SU-DHL-6 (cell line): Measurements from ENCODE around the gene KIF16B.

Experiments
- H2AFZ ChIP-seq: fragments of 200-600 bp; sonication (generic); 2 replicates; pipeline ENCODE4 v1.6.1; 2014; ENCODE audit warnings: low read depth, mild to moderate bottlenecking, moderate library complexity, mixed read lengths, antibody characterized with exemption, low read length; ENCODE audit not compliant: severe bottlenecking
- H3F3A ChIP-seq: fragments of 200-600 bp; shearing (Covaris generic); 2 replicates; pipeline ENCODE4 v1.6.0; 2016; ENCODE audit warnings: antibody characterized with exemption, mild to moderate bottlenecking; ENCODE audit not compliant: insufficient read depth
- H3K27ac ChIP-seq: fragments of 200-600 bp; sonication (generic); 2 replicates; pipeline ENCODE4 v1.5.1; 2016; ENCODE audit warnings: low read depth, mild to moderate bottlenecking, low read length, moderate library complexity, mixed read lengths
- H3K27me3 ChIP-seq: fragments of 200-600 bp; sonication (generic), shearing (Covaris generic); 2 replicates; pipeline ENCODE4 v1.6.0; 2014; ENCODE audit warnings: mild to moderate bottlenecking, low read length
- H3K36me3 ChIP-seq: fragments of 200-600 bp; sonication (generic); 2 replicates; pipeline ENCODE4 v1.6.1; 2014; ENCODE audit warnings: mild to moderate bottlenecking, low read length, mixed read lengths
- H3K4me2 ChIP-seq: fragments of 300-600, 200-600 bp; shearing (Covaris generic), sonication (generic); 2 replicates; pipeline ENCODE4 v1.6.0; 2014; ENCODE audit warnings: low read length, low read depth, mild to moderate bottlenecking; ENCODE audit not compliant: poor library complexity, severe bottlenecking
- H3K4me3 ChIP-seq: fragments of 200-600 bp; sonication (generic); 2 replicates; pipeline ENCODE4 v1.5.1; 2014; ENCODE audit warnings: antibody characterized with exemption, low read length, mild to moderate bottlenecking, mixed read lengths; ENCODE audit not compliant: insufficient read depth, poor library complexity, severe bottlenecking
- H3K79me2 ChIP-seq: fragments of 200-600 bp; sonication (generic); 2 replicates; pipeline ENCODE4 v1.6.1; 2014; ENCODE audit warnings: mild to moderate bottlenecking, low read length, moderate library complexity; ENCODE audit not compliant: insufficient read depth
- H3K9ac ChIP-seq: fragments of 200-600 bp; sonication (generic); 2 replicates; pipeline ENCODE4 v1.7.0; 2014; ENCODE audit warnings: mild to moderate bottlenecking, low read length
- H3K9me2 ChIP-seq: fragments of 200-600 bp; sonication (generic); replicated peaks from 2 replicates; pipeline ENCODE4 v1.6.1; 2014; ENCODE audit warnings: low read length; ENCODE audit not compliant: insufficient read depth
- H3K9me3 ChIP-seq: fragments of 200-600 bp; sonication (generic); 2 replicates; pipeline ENCODE4 v1.6.1; 2014; ENCODE audit warnings: low read length, mixed read lengths; ENCODE audit not compliant: insufficient read depth
- H4K20me1 ChIP-seq: fragments of 200-600 bp; sonication (generic); 2 replicates; pipeline ENCODE4 v1.6.1; 2014; ENCODE audit warnings: low read depth, mild to moderate bottlenecking, antibody characterized with exemption, low read length, moderate library complexity, mixed read lengths
- EZH2phosphoT487 ChIP-seq: fragments of 200-600 bp; sonication (generic), shearing (Covaris generic); conservative IDR thresholded peaks from 2 replicates; pipeline ENCODE4 v1.6.1; 2018; ENCODE audit warnings: mild to moderate bottlenecking, antibody characterized with exemption, low read length, moderate library complexity, mixed read lengths
- TF ChIP-seq, protein P1 (sequence below): fragments of 200-600 bp; sonication (generic); IDR thresholded peaks from one replicate; pipeline ENCODE4 v1.5.1; 2017; ENCODE audit warnings: antibody characterized with exemption, mild to moderate bottlenecking, low read length, moderate library complexity; ENCODE audit not compliant: insufficient read depth, poor library complexity, severe bottlenecking

KIF16B gene

GRCh38 chr20:16620961-16621360 is 47.7 kb upstream of the KIF16B start:
- no peak for TF ChIP-seq EZH2phosphoT487
- TF ChIP-seq, protein P1, sequence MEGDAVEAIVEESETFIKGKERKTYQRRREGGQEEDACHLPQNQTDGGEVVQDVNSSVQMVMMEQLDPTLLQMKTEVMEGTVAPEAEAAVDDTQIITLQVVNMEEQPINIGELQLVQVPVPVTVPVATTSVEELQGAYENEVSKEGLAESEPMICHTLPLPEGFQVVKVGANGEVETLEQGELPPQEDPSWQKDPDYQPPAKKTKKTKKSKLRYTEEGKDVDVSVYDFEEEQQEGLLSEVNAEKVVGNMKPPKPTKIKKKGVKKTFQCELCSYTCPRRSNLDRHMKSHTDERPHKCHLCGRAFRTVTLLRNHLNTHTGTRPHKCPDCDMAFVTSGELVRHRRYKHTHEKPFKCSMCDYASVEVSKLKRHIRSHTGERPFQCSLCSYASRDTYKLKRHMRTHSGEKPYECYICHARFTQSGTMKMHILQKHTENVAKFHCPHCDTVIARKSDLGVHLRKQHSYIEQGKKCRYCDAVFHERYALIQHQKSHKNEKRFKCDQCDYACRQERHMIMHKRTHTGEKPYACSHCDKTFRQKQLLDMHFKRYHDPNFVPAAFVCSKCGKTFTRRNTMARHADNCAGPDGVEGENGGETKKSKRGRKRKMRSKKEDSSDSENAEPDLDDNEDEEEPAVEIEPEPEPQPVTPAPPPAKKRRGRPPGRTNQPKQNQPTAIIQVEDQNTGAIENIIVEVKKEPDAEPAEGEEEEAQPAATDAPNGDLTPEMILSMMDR: no peak
- no peak overlapping the region for H3K4me3 ChIP-seq
- H3K27me3 ChIP-seq: no peaks in the 10 kb centered on the region

DNA sequence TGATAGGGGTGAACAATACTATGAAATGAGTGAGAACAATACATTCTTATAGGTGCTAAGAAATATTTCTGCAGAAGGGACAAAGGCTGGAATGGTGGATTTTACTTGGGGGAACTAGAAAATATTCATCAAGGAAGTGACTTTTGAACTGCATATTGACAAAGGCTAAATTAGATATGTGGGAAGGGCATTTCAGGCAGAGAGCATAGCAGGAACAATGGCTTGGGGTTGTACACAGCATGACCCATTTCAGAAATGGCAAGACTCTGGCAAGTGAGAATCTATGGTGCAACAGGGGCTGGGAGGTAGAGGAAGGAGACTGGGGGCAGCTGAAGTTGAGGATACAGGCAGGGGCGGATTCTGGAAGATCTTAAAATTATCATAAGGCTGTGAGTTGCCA is 46.7 kb upstream of the KIF16B start:
- no peaks in the 10 kb centered on the region for H4K20me1 ChIP-seq
- H3K9me2 ChIP-seq: no peaks in the 10 kb centered on the region
- TF ChIP-seq, protein P1: no peak
- peaks cover 5% of the 10 kb centered on the region; the same call in 1 of the 2 replicates for H3K9me3 ChIP-seq
- no peaks in the 10 kb centered on the region for H3K27me3 ChIP-seq
- H3F3A ChIP-seq: no peaks in the 10 kb centered on the region
- H3K4me2 ChIP-seq: no peak overlapping the region
- H3K9ac ChIP-seq: no peak overlapping the region
- H3K4me3 ChIP-seq: no peak overlapping the region
- no peaks in the 10 kb centered on the region for H3K36me3 ChIP-seq
- H2AFZ ChIP-seq: no peak overlapping the region
- no peaks in the 10 kb centered on the region for H3K79me2 ChIP-seq
- no peak overlapping the region for H3K27ac ChIP-seq

More at GRCh38 chr20:16620961-16621360, 47.7 kb upstream of the KIF16B start:
- Histone ChIP-seq H3K27ac (no peak overlapping the region), H2AFZ (no peak overlapping the region), H3K36me3 (no peaks in the 10 kb centered on the region), H3F3A (no peaks in the 10 kb centered on the region), H3K9ac (no peak overlapping the region), H4K20me1 (no peaks in the 10 kb centered on the region), H3K79me2 (no peaks in the 10 kb centered on the region), H3K4me2 (no peak overlapping the region), H3K9me3 (peaks cover 5% of the 10 kb centered on the region; the same call in 1 of the 2 replicates), H3K9me2 (no peaks in the 10 kb centered on the region)

GRCh38 chr20:16617056-16617455 is 43.8 kb upstream of the KIF16B start:
- Histone ChIP-seq H4K20me1 (no peaks in the 10 kb centered on the region), H3K9me3 (peaks cover 5% of the 10 kb centered on the region; the same call in 1 of the 2 replicates), H3K4me3 (no peak overlapping the region), H3F3A (no peaks in the 10 kb centered on the region), H2AFZ (no peak overlapping the region), H3K4me2 (no peak overlapping the region), H3K36me3 (no peaks in the 10 kb centered on the region), H3K27me3 (no peaks in the 10 kb centered on the region), H3K27ac (no peak overlapping the region), H3K9ac (no peak overlapping the region), H3K79me2 (no peaks in the 10 kb centered on the region), H3K9me2 (no peaks in the 10 kb centered on the region)
- TF ChIP-seq EZH2phosphoT487: no peak
- TF ChIP-seq, protein P1: no peak
